Activated naive CD8-positive, alpha-beta T cell (primary cell): ENCODE measurements around the gene XPNPEP2.

Experiments used
- H3K27ac Mint-ChIP-seq: one replicate; pipeline ENCODE4 v1.8.0; 2021; ENCODE audit warnings: mixed read lengths
- H3K27me3 Mint-ChIP-seq: one replicate; pipeline ENCODE4 v1.8.0; 2021; ENCODE audit warnings: mixed read lengths
- H3K36me3 Mint-ChIP-seq: one replicate; pipeline ENCODE4 v1.8.0; 2021; ENCODE audit warnings: mixed read lengths
- H3K4me1 Mint-ChIP-seq: one replicate; pipeline ENCODE4 v1.8.0; 2021; ENCODE audit warnings: low read depth, mixed read lengths
- H3K4me3 Mint-ChIP-seq: one replicate; pipeline ENCODE4 v1.8.0; 2021; ENCODE audit warnings: mild to moderate bottlenecking, mixed read lengths
- H3K9me3 Mint-ChIP-seq: one replicate; pipeline ENCODE4 v1.8.0; 2021; ENCODE audit warnings: low read depth, mixed read lengths

XPNPEP2 gene, protein sequence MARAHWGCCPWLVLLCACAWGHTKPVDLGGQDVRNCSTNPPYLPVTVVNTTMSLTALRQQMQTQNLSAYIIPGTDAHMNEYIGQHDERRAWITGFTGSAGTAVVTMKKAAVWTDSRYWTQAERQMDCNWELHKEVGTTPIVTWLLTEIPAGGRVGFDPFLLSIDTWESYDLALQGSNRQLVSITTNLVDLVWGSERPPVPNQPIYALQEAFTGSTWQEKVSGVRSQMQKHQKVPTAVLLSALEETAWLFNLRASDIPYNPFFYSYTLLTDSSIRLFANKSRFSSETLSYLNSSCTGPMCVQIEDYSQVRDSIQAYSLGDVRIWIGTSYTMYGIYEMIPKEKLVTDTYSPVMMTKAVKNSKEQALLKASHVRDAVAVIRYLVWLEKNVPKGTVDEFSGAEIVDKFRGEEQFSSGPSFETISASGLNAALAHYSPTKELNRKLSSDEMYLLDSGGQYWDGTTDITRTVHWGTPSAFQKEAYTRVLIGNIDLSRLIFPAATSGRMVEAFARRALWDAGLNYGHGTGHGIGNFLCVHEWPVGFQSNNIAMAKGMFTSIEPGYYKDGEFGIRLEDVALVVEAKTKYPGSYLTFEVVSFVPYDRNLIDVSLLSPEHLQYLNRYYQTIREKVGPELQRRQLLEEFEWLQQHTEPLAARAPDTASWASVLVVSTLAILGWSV

DNA sequence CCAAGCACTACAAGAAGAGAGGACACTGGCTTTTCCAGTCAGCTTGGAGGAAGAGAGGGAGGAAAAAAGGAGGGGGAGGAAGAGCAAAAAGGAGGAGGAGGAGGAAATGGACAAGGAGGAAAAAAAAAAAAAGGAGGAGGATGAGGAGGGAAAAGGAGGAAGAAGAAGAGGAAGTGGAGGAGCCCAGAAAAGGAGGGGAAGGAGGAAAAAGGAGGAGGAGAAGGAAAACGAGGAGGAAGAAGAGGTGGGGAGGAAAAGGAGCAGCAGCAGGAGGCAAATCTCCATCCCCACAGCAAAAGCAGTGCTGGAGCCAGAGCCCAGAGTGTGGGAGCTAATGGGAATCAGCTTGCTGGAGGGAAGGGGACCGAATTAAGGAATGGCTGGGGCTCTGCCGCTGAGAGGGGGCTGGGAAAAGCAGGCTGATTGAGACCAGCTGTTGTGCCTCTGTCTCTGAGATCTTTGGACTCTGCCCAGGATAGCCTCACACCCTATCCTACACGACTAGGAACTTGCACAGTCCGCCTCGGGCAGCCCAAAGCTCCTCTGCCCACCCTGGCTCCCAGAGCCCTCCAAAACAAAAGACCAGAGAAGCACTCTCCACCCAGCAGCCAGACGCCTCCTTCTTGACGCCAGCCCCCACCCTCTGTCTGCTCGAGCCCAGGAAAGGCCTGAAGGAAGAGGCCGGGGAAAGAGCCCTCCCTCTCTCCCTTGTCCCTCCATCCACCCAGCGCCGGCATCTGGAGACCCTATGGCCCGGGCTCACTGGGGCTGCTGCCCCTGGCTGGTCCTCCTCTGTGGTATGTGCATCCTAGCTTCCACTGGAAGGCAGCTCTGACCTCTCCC, at the start of gene XPNPEP2:
XPNPEP2 (plus strand) TSS at position 514 of the 843 bp plus-strand sequence; CDS start at position 749, 235 bp downstream.
- no peak within 1 kb of the TSS for H3K4me3 Mint-ChIP-seq
- H3K27me3 Mint-ChIP-seq, result no peaks in the 10 kb centered on the region
- peaks cover 35% of the 10 kb centered on the region for H3K4me1 Mint-ChIP-seq
- no peaks in the 10 kb centered on the region for H3K9me3 Mint-ChIP-seq
- no peak within 1 kb of the TSS for H3K27ac Mint-ChIP-seq
- H3K36me3 Mint-ChIP-seq, result no peaks in the 10 kb centered on the region

DNA sequence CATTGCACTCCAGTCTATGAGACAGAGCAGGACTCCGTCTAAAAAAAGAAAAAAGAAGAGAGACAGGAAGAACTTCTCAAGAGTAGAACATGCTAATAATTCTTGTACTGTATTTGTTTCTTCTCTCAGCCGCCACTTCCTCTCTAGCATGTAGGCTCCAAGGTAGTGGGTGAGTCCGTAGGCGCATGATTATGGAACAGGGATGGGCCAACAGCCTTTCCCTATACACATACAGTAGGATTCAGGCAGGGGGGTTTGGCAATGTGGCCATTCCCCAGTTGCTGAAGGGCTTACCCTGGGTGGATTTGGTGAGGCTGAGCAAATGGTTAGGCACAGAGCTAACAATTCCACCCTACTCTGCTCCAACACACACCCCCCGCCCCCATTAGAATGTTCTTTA, 49.0 kb upstream of the XPNPEP2 start:
- Mint-ChIP-seq H3K27me3 (no peaks in the 10 kb centered on the region), H3K4me3 (no peak overlapping the region), H3K27ac (no peak overlapping the region), H3K4me1 (no peaks in the 10 kb centered on the region), H3K9me3 (no peaks in the 10 kb centered on the region), H3K36me3 (no peaks in the 10 kb centered on the region)

DNA sequence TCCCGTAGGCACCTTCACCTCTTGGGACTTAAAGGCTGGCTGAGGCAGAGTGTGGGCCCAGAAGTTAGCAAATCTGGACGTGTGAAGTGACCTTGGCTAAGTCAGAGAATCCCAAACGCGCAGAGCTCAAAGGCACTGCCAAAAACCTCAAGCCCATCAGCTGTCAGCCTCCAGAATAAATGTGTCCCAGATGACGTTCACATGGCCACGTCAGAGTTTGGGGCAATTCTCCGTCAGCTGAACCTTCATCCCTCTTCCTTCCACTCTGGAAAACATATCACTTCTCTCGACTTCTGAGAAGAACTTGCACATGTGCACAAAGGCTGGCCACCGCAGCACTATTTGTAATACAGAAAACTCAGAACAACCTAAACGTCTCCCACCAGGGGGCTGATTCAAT, 48.3 kb upstream of the XPNPEP2 start:
- H3K9me3 Mint-ChIP-seq, result no peaks in the 10 kb centered on the region
- no peaks in the 10 kb centered on the region for H3K4me1 Mint-ChIP-seq
- no peak overlapping the region for H3K27ac Mint-ChIP-seq
- no peaks in the 10 kb centered on the region for H3K27me3 Mint-ChIP-seq
- no peak overlapping the region for H3K4me3 Mint-ChIP-seq
- no peaks in the 10 kb centered on the region for H3K36me3 Mint-ChIP-seq

DNA sequence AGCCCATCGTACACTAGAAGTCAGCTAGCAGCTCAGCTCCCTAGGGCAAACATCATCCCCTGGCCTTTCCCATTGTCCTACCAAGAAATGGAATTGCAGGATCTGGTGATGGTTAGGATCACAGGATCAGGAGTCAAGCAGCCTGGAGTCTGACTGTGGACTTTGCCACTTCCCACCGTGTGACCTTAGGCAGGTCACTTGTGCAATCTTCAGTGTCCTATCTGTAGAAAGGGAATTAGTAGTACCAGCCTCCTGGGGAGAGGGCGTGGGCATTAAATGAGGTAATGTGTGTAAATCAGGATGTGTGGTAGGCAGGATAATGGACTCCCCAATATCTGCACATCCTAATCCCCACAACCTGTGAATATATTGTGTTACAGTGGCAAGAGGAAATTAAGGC, 45.4 kb upstream of the XPNPEP2 start:
- Mint-ChIP-seq H3K27me3 (no peaks in the 10 kb centered on the region), H3K9me3 (no peaks in the 10 kb centered on the region), H3K4me3 (no peak overlapping the region), H3K27ac (no peak overlapping the region), H3K4me1 (no peaks in the 10 kb centered on the region), H3K36me3 (no peaks in the 10 kb centered on the region)

DNA sequence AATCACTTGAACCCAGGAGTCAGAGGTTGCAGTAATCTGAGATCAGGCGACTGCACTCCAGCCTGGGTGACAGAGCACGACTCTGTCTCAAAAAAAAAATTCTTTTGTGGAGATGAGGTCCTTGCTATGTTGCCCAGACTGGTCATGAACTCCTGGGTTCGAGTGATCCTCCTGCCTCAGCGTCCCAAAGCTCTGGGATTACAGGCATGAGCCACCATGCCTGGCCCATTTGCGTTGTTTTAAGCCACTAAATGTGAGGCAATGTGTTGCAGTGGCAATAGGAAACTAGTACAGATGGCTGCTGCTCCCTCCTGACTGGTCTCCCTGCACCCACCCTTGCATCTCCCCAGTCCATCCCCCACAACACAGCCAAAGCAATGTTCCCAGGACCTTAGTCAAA, 44.0 kb upstream of the XPNPEP2 start:
- Mint-ChIP-seq H3K4me1 (no peaks in the 10 kb centered on the region), H3K36me3 (no peaks in the 10 kb centered on the region), H3K9me3 (no peaks in the 10 kb centered on the region), H3K27ac (no peak overlapping the region), H3K4me3 (no peak overlapping the region), H3K27me3 (no peaks in the 10 kb centered on the region)

DNA sequence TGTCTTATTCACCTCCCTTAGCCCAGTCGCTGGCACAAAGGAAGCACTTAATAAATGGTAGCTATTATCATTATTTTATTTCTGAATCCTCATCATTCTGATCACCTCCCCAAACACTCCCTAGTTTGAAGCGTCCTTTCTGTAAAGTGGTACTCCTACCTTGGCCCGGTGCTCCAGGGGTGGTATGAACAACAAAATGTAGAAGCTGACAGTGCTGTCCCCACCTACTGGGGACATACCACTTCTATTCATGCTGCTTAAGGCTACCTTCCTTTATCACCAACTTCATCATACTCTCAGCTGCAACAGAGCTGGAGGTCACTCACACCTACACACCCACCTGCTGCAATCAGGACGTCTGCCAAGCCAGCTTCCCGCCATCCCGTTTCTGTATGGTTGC, 43.2 kb upstream of the XPNPEP2 start:
- no peaks in the 10 kb centered on the region for H3K36me3 Mint-ChIP-seq
- no peaks in the 10 kb centered on the region for H3K27me3 Mint-ChIP-seq
- H3K9me3 Mint-ChIP-seq, result no peaks in the 10 kb centered on the region
- no peaks in the 10 kb centered on the region for H3K4me1 Mint-ChIP-seq
- no peak overlapping the region for H3K4me3 Mint-ChIP-seq
- no peak overlapping the region for H3K27ac Mint-ChIP-seq

DNA sequence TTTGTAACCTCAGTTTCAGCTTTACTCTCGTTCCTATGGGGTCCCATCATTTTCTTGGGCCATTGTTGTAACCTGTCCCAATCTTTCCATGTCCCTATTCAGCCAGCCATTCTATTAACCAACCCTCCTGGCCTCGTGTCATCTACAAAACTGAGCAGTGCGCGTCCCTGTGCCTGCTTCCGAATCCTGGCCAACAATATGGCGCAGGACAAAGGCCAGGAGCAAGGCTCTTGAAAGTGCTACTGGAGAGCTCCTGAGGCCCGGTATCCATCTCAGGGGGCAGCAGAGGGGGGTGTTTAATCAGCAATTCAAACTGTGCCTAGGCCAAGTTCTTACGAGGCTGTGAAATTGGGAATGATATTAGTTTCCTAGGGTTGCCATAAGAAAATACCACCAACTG, 42.8 kb upstream of the XPNPEP2 start:
- Mint-ChIP-seq H3K4me3 (no peak overlapping the region), H3K4me1 (no peaks in the 10 kb centered on the region), H3K27ac (no peak overlapping the region), H3K36me3 (no peaks in the 10 kb centered on the region), H3K27me3 (no peaks in the 10 kb centered on the region), H3K9me3 (no peaks in the 10 kb centered on the region)

DNA sequence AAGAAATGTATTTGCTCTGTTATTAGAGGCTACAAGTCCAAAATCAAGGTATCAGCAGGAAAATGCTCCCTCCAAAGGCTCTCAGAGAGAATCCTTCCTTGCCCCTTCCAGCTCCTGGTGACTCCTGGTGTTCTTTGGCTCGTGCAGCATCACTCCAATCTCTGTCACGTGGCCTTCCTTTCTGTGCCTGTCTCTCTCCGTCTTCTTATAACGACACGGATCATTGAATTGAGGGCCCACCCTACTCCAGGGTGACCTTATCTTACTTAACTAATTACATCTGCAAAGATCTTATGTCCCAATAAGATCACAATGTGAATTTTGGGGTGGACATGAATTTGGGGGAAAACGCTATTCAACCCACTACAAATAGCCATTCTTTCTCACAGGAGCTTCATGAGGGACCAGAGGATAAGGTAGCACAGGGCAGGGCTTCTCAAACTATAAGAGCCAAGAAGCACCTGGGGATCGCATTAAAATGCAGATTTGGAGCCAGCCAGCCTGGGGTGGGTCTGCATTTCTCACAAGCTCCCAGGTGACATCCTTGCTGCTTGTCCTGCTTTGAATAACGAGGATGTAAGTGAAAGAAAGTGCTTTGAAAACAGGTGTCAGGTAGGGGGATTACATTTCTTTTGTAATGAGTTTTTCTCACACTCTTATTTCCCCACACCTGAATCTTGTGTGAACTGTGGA, 42.2 kb upstream of the XPNPEP2 start:
- H3K27ac Mint-ChIP-seq, result no peak overlapping the region
- no peaks in the 10 kb centered on the region for H3K9me3 Mint-ChIP-seq
- H3K4me1 Mint-ChIP-seq, result no peaks in the 10 kb centered on the region
- no peak overlapping the region for H3K4me3 Mint-ChIP-seq
- no peaks in the 10 kb centered on the region for H3K27me3 Mint-ChIP-seq
- no peaks in the 10 kb centered on the region for H3K36me3 Mint-ChIP-seq

DNA sequence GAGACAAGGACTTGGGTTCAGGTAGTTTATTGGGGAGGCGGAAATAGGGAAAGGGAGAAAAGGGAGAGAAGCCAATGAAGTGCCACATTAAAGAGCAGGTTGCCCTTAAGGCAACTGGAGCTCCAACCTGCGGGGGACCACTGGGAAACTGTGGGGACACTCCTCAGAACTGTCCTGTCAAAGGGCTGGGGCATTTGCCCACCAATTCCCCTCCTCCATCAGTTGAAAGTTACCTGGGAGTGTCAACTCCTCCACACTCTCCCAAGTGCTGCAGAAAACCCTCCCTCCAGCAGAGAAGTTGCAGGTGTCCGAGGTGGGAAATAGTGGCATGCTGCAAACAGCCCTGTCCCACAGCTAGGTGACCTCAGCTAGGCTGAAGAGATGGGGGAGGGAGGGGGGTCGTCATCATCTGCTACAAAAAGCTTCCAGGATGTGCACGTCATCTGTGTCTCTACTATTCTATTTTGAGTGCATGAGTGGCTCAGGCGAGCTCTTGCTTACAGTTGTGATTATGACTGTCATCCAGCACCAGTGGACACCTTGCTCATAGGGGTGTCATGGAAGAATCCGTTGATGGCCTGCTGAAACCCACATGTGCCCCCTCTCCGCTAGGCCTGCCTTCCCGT, 41.5 kb upstream of the XPNPEP2 start:
- Mint-ChIP-seq H3K36me3 (no peaks in the 10 kb centered on the region), H3K4me1 (no peaks in the 10 kb centered on the region), H3K27me3 (no peaks in the 10 kb centered on the region), H3K27ac (no peak overlapping the region), H3K9me3 (no peaks in the 10 kb centered on the region), H3K4me3 (no peak overlapping the region)

DNA sequence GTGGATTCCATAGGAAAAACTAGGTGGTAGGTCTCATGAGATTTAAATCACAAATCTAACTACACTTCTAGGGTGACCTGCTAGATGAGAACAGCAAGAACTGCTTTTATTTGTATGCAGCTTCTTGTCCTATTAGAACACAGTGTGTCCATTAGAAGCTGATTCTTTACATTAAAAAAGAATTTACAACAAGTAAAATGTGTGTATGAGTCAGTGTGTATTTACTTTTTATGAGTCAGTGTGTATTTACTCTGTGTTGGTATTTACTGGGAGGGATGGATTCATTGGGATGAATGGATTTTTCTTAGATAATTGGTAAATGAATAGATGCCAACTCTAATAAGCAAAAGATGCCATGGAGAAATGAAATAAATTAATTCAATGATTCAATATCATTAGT, 40.6 kb upstream of the XPNPEP2 start:
- Mint-ChIP-seq H3K27me3 (no peaks in the 10 kb centered on the region), H3K27ac (no peak overlapping the region), H3K4me3 (no peak overlapping the region), H3K9me3 (no peaks in the 10 kb centered on the region), H3K36me3 (no peaks in the 10 kb centered on the region), H3K4me1 (no peaks in the 10 kb centered on the region)

DNA sequence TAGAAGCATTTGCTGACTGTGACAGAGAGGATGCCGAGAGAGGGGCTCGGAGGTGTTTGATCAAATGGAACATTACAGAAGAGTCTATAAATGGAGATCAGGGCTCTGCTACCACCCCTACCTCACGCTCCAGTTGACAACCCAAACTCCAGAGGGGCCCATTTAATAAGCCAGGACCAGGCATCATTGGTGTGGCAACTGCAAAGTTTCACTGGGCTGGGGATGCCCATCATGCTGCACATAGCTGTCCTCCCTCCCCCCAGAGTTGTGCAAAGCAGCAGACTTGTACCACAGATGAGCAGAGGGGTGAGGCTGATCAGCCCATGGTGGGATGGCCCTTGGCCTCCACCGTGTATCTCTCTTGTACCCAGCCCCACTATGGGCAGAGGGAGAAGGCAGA, 38.2 kb upstream of the XPNPEP2 start:
- no peaks in the 10 kb centered on the region for H3K27me3 Mint-ChIP-seq
- H3K9me3 Mint-ChIP-seq, result no peaks in the 10 kb centered on the region
- no peaks in the 10 kb centered on the region for H3K4me1 Mint-ChIP-seq
- no peak overlapping the region for H3K27ac Mint-ChIP-seq
- H3K4me3 Mint-ChIP-seq, result no peak overlapping the region
- no peaks in the 10 kb centered on the region for H3K36me3 Mint-ChIP-seq

DNA sequence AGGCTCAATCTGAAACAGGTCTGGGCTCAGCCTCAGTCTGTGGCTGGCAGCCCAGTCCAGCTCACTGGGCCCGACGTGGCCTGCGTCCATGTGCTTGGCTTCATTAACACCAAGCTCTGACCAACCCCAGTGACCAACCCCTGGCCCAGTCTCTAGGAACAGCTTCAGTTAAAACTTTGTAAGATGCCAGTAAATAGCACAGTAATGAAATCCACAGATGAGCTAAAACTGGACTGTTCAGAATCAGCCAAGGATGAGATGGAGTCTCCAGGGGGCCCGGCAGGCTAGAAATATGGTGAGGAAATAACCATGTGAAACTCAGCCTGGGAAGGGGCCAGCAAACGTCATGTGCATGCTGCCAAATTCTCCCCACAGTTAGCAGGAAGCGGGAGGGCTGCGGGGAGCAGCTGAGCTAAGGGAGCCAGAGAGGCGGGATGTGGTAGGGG, 37.1 kb upstream of the XPNPEP2 start:
- Mint-ChIP-seq H3K9me3 (no peaks in the 10 kb centered on the region), H3K36me3 (no peaks in the 10 kb centered on the region), H3K27me3 (no peaks in the 10 kb centered on the region), H3K27ac (no peak overlapping the region), H3K4me1 (no peaks in the 10 kb centered on the region), H3K4me3 (no peak overlapping the region)

DNA sequence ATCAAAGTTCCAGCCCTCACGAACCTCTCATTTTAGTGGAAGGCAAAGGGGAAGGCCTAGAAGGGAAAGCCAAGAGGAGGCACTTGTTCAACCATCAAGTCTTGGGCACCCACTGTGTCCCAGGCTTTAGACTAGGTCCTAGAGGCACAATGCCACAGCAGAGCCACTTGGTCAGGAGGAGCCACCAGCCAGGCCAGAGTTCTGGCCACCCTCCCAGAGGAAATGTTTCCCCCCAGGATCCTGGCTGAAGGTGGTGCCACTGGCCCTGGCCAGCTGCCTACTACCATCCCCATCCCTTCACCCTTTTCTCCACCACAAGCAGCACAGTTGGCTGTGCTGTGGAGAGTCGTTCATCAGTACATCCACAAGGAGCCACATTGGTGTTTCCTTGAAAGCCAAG, 34.3 kb upstream of the XPNPEP2 start:
- H3K27ac Mint-ChIP-seq, result no peak overlapping the region
- H3K4me3 Mint-ChIP-seq, result no peak overlapping the region
- no peaks in the 10 kb centered on the region for H3K4me1 Mint-ChIP-seq
- no peaks in the 10 kb centered on the region for H3K9me3 Mint-ChIP-seq
- H3K36me3 Mint-ChIP-seq, result no peaks in the 10 kb centered on the region
- no peaks in the 10 kb centered on the region for H3K27me3 Mint-ChIP-seq

DNA sequence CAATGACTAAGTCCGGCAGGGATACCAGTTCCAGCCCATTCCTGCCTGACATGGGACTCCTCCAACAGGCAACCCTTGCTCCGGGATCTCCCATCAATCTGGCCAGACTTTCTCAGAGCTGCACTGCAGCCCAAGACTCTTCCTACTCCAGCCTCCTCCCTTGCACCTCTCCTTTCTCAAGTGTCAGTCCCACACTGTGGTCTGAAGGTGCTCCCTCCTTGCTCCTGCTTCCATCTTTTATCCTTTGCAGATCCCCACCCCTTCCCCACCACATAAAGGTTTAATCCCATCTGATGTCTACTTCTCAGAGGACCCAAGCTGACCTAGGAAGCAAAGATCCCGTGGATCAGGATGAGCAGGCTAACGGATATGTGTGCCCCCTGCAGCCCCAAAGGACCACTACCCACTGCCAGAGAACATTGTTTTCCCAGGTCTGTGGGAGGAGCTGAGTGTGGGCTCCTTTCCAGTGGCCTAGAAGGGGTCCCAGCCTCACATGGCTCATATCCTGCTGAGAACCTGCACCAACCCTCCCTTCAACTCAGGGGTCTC, 33.3 kb upstream of the XPNPEP2 start:
- Mint-ChIP-seq H3K9me3 (no peaks in the 10 kb centered on the region), H3K4me3 (no peak overlapping the region), H3K36me3 (no peaks in the 10 kb centered on the region), H3K27ac (no peak overlapping the region), H3K27me3 (no peaks in the 10 kb centered on the region), H3K4me1 (no peaks in the 10 kb centered on the region)
